Neural cell (in vitro differentiated cells): ENCODE data around the gene FAM163A. TPM values are rescaled to one million over a fixed set of nuclear protein-coding genes. Genes with fewer than 3 reads are reported as not detected.

Experiments
- H2AFZ ChIP-seq: fragments of 200-600, 300-800 bp; sonication (generic), shearing (Covaris generic); 2 replicates; pipeline ENCODE4 v1.6.0; 2014; ENCODE audit warnings: low read depth, mild to moderate bottlenecking, antibody characterized with exemption, low read length, moderate library complexity
- H3F3A ChIP-seq: fragments of 200-600 bp; shearing (Covaris generic); 2 replicates; pipeline ENCODE4 v1.6.1; 2016; ENCODE audit warnings: mild to moderate bottlenecking, moderate library complexity, mixed read lengths, antibody characterized with exemption, low read length; ENCODE audit not compliant: insufficient read depth, poor library complexity, severe bottlenecking
- H3K27ac ChIP-seq: fragments of 200-600, 300-800 bp; sonication (generic), shearing (Covaris generic); 2 replicates; pipeline ENCODE4 v1.5.1; 2014; ENCODE audit warnings: mild to moderate bottlenecking, low read length, moderate library complexity
- H3K27me3 ChIP-seq: fragments of 300-800, 200-600 bp; sonication (generic), shearing (Covaris generic); 2 replicates; pipeline ENCODE4 v1.6.0; 2014; ENCODE audit warnings: mild to moderate bottlenecking, low read depth, low read length, moderate library complexity; ENCODE audit not compliant: insufficient read depth
- H3K36me3 ChIP-seq: fragments of 300-800, 200-600 bp; sonication (generic), shearing (Covaris generic); 2 replicates; pipeline ENCODE4 v1.5.1; 2014; ENCODE audit warnings: mild to moderate bottlenecking, antibody characterized with exemption, low read length, moderate library complexity; ENCODE audit not compliant: insufficient read depth
- H3K4me2 ChIP-seq: fragments of 300-800, 200-600 bp; sonication (generic), shearing (Covaris generic); 2 replicates; pipeline ENCODE4 v1.6.0; 2014; ENCODE audit warnings: mild to moderate bottlenecking, low read length
- H3K4me3 ChIP-seq: fragments of 300-800, 200-600 bp; sonication (generic), shearing (Covaris generic); 2 replicates; pipeline ENCODE4 v1.5.1; 2014; ENCODE audit warnings: mild to moderate bottlenecking, low read length, moderate library complexity
- H3K79me2 ChIP-seq: fragments of 200-600 bp; shearing (Covaris generic); replicated peaks from 2 replicates; pipeline ENCODE4 v1.6.0; 2014; ENCODE audit warnings: mild to moderate bottlenecking, low read length, moderate library complexity; ENCODE audit not compliant: insufficient read depth
- H3K9ac ChIP-seq: fragments of 300-800, 200-600 bp; sonication (generic), shearing (Covaris generic); 2 replicates; pipeline ENCODE4 v1.6.1; 2016; ENCODE audit warnings: mild to moderate bottlenecking, low read length, mixed read lengths
- H3K9me2 ChIP-seq: fragments of 200-600 bp; shearing (Covaris generic); 2 replicates; pipeline ENCODE4 v1.6.1; 2016; ENCODE audit warnings: mild to moderate bottlenecking, low read length, mixed read lengths; ENCODE audit not compliant: insufficient read depth
- H3K9me3 ChIP-seq: fragments of 200-600, 300-800 bp; sonication (generic), shearing (Covaris generic); 2 replicates; pipeline ENCODE4 v1.6.1; 2016; ENCODE audit warnings: mild to moderate bottlenecking, mixed run types, low read length, moderate library complexity, mixed read lengths
- H4K20me1 ChIP-seq: fragments of 200-600 bp; shearing (Covaris generic); 2 replicates; pipeline ENCODE4 v1.6.1; 2016; ENCODE audit warnings: mild to moderate bottlenecking, mixed run types; ENCODE audit not compliant: insufficient read depth
- CTCF ChIP-seq: fragments of 450-650 bp; IDR thresholded peaks from 2 replicates; pipeline ENCODE4 v1.5.1; 2014; ENCODE audit warnings: antibody characterized with exemption, mild to moderate bottlenecking, moderate library complexity; ENCODE audit not compliant: poor library complexity, severe bottlenecking
- EP300 ChIP-seq: fragments of 450-650 bp; conservative IDR thresholded peaks from 2 replicates; pipeline ENCODE4 v1.6.1; 2014; ENCODE audit warnings: antibody characterized with exemption, mild to moderate bottlenecking, moderate library complexity; ENCODE audit not compliant: poor library complexity, severe bottlenecking
- EZH2 ChIP-seq: fragments of 200-600, 300-800 bp; shearing (Covaris generic), sonication (generic); IDR thresholded peaks from 2 replicates; pipeline ENCODE4 v1.6.1; 2014; ENCODE audit warnings: antibody characterized with exemption, low read length, borderline replicate concordance, mild to moderate bottlenecking; ENCODE audit not compliant: insufficient read depth, poor library complexity, severe bottlenecking
- MXI1 ChIP-seq: fragments of 450-650 bp; conservative IDR thresholded peaks from 2 replicates; pipeline ENCODE4 v1.6.1; 2014; ENCODE audit warnings: antibody characterized with exemption, mild to moderate bottlenecking; ENCODE audit not compliant: poor library complexity, severe bottlenecking
- POLR2AphosphoS5 ChIP-seq: IDR thresholded peaks from 2 replicates; pipeline ENCODE4 v1.6.1; 2012
- RAD21 ChIP-seq: fragments of 450-650 bp; conservative IDR thresholded peaks from 2 replicates; pipeline ENCODE4 v1.6.1; 2014; ENCODE audit warnings: antibody characterized with exemption, mild to moderate bottlenecking, moderate library complexity
- REST ChIP-seq: IDR thresholded peaks from 2 replicates; pipeline ENCODE4 v1.6.1; 2012; ENCODE audit warnings: borderline replicate concordance
- SMC3 ChIP-seq: fragments of 450-650 bp; conservative IDR thresholded peaks from 2 replicates; pipeline ENCODE4 v1.6.1; 2014; ENCODE audit warnings: antibody characterized with exemption, mild to moderate bottlenecking, moderate library complexity; ENCODE audit not compliant: poor library complexity
- TAF1 ChIP-seq: IDR thresholded peaks from 2 replicates; pipeline ENCODE4 v1.6.1; 2012; ENCODE audit warnings: low read depth
- polyA plus RNA-seq: library from polyadenylated mRNA; depleted of rRNA; stranded (reverse); fragments of >200 nt; gene quantifications from 2 replicates; pipeline ENCODE4 v1.2.3, GENCODE V29; 2014

Gene FAM163A
- polyA plus RNA-seq, 1 donor from 2014 or later, result 0.21 TPM

- Histone ChIP-seq H3K4me2 (no peak overlapping the region), H3K9me2 (no peaks in the 10 kb centered on the region)
Measured at GRCh38 chr1:179745131-179745611, 2.1 kb downstream of the FAM163A start.

GRCh38 chr1:179745743-179746142 is 2.7 kb downstream of the FAM163A start:
- Histone ChIP-seq H3K9me3 (peaks cover 3% of the 10 kb centered on the region), H3K27me3 (peaks cover 63% of the 10 kb centered on the region)
- no peak for TF ChIP-seq CTCF
- no peak for TF ChIP-seq SMC3
- TF ChIP-seq MXI1, result no peak
- TF ChIP-seq EP300, result no peak
- TF ChIP-seq REST, result no peak

More at GRCh38 chr1:179745131-179745611, 2.1 kb downstream of the FAM163A start:
- no peaks in the 10 kb centered on the region for H3K36me3 ChIP-seq
- no peaks in the 10 kb centered on the region for H3K79me2 ChIP-seq
- no peak overlapping the region for H3K4me3 ChIP-seq
- peaks cover 69% of the 10 kb centered on the region for H3K27me3 ChIP-seq
- H3K27ac ChIP-seq, result no peak overlapping the region
- peaks cover 8% of the 10 kb centered on the region for H3K9me3 ChIP-seq
- H2AFZ ChIP-seq, result no peak overlapping the region
- TF ChIP-seq POLR2AphosphoS5 (no peak), EP300 (no peak), MXI1 (no peak), REST (no peak), CTCF (no peak), SMC3 (no peak), EZH2 (no peak), TAF1 (no peak), RAD21 (no peak)
- H3K9ac ChIP-seq, result no peak overlapping the region
- H3F3A ChIP-seq, result no peaks in the 10 kb centered on the region
- H4K20me1 ChIP-seq, result no peaks in the 10 kb centered on the region

More at GRCh38 chr1:179745743-179746142, 2.7 kb downstream of the FAM163A start:
- H3F3A ChIP-seq, result no peaks in the 10 kb centered on the region
- no peak overlapping the region for H2AFZ ChIP-seq
- H3K4me2 ChIP-seq, result no peak overlapping the region
- H3K9me2 ChIP-seq, result no peaks in the 10 kb centered on the region
- no peaks in the 10 kb centered on the region for H3K79me2 ChIP-seq
- no peak overlapping the region for H3K9ac ChIP-seq
- no peak overlapping the region for H3K4me3 ChIP-seq
- H3K27ac ChIP-seq, result no peak overlapping the region
- H4K20me1 ChIP-seq, result no peaks in the 10 kb centered on the region
- H3K36me3 ChIP-seq, result no peaks in the 10 kb centered on the region
